ENCODE results near the gene NPAS3.

NPAS3 gene

GRCh38 chr14:33290641-33291040, 352.0 kb downstream of the NPAS3 start:
- ChIA-PET POLR2A (no interaction called here), CTCF (no interaction called here)
- H3K4me1 ChIP-seq (ENCODE audit: control insufficient read depth, insufficient read depth, low read length), result no peaks in the 10 kb centered on the region; the same call in 1 of the 2 replicates
- H3K9me3 ChIP-seq (ENCODE audit: control insufficient read depth, insufficient read depth, low read depth, low read length), result no peaks in the 10 kb centered on the region
- H3K36me3 ChIP-seq (ENCODE audit: control insufficient read depth in 2 of 2, insufficient read depth in 1 of 2, low read length in 2 of 2), result no peaks in the 10 kb centered on the region
- H3K27ac ChIP-seq (ENCODE audit: extremely low read depth, low read depth, low read length), result no peak overlapping the region
- TF ChIP-seq OSR2 (tag by site-specific recombination; IDR thresholded peaks at IDR 0.05) (no peak), ZNF169 (tag by site-specific recombination; IDR thresholded peaks at IDR 0.05) (no peak), ZBTB6 (tag by site-specific recombination; IDR thresholded peaks at IDR 0.05) (no peak)
- no peak overlapping the region for H3K4me3 ChIP-seq (ENCODE audit: low read depth, low read length)

GRCh38 chr14:33291529-33292104, 352.9 kb downstream of the NPAS3 start:
- TF ChIP-seq TRIM28 (IDR thresholded peaks at IDR 0.05; ENCODE audit: borderline replicate concordance, low read length), result no peak
- CTCF ChIA-PET, result no interaction called here

GRCh38 chr14:33294419-33294818, 355.7 kb downstream of the NPAS3 start:
- ChIA-PET POLR2A (no interaction called here), CTCF (interaction anchor here (0.9 kb wide), 1 partner anchor 15 kb away, joined by 3 read pairs; no protein-coding TSS in a partner anchor)
- Histone ChIP-seq H3K36me3 (ENCODE audit: control insufficient read depth in 2 of 2, insufficient read depth in 1 of 2, low read length in 2 of 2) (no peaks in the 10 kb centered on the region), H3K4me3 (ENCODE audit: low read depth, low read length) (no peak overlapping the region), H3K27ac (ENCODE audit: extremely low read depth, low read depth, low read length) (no peak overlapping the region), H3K9me3 (ENCODE audit: control insufficient read depth, insufficient read depth, low read depth, low read length) (no peaks in the 10 kb centered on the region), H3K4me1 (ENCODE audit: control insufficient read depth, insufficient read depth, low read length) (no peaks in the 10 kb centered on the region)
- TF ChIP-seq ZNF132 (tag by site-specific recombination; IDR thresholded peaks at IDR 0.05; ENCODE audit: borderline replicate concordance) (no peak), PRDM6 (tag by site-specific recombination; IDR thresholded peaks at IDR 0.05) (no peak), ZNF114 (tag by site-specific recombination; IDR thresholded peaks at IDR 0.05) (no peak), YY2 (tag by site-specific recombination; IDR thresholded peaks at IDR 0.05) (no peak), ZNF280C (tag by site-specific recombination; IDR thresholded peaks at IDR 0.05) (no peak), SP3 (tag by site-specific recombination; IDR thresholded peaks at IDR 0.05) (no peak), ZNF629 (tag by site-specific recombination; IDR thresholded peaks at IDR 0.05) (no peak), TRIM28 (IDR thresholded peaks at IDR 0.05; ENCODE audit: borderline replicate concordance, low read length) (no peak), OSR2 (tag by site-specific recombination; IDR thresholded peaks at IDR 0.05) (no peak), PRDM2 (tag by site-specific recombination; IDR thresholded peaks at IDR 0.05; ENCODE audit: borderline replicate concordance) (no peak), ZNF398 (tag by site-specific recombination; IDR thresholded peaks at IDR 0.05) (no peak), ZNF530 (tag by site-specific recombination; IDR thresholded peaks at IDR 0.05; ENCODE audit: low read depth) (no peak), ZNF837 (tag by site-specific recombination; IDR thresholded peaks at IDR 0.05) (no peak), ZNF560 (tag by site-specific recombination; IDR thresholded peaks at IDR 0.05; ENCODE audit: borderline replicate concordance) (no peak), ZBTB21 (tag by site-specific recombination; IDR thresholded peaks at IDR 0.05) (no peak), ZBTB8A (tag by site-specific recombination; IDR thresholded peaks at IDR 0.05) (no peak)

More at GRCh38 chr14:33291529-33292104, 352.9 kb downstream of the NPAS3 start:
- H3K9me3 ChIP-seq (ENCODE audit: control insufficient read depth, insufficient read depth, low read depth, low read length), result no peaks in the 10 kb centered on the region
- no peak overlapping the region for H3K27ac ChIP-seq (ENCODE audit: extremely low read depth, low read depth, low read length)
- H3K4me3 ChIP-seq (ENCODE audit: low read depth, low read length), result no peak overlapping the region
- POLR2A ChIA-PET, result no interaction called here
- H3K36me3 ChIP-seq (ENCODE audit: control insufficient read depth in 2 of 2, insufficient read depth in 1 of 2, low read length in 2 of 2), result no peaks in the 10 kb centered on the region
- no peaks in the 10 kb centered on the region; the same call in 1 of the 2 replicates for H3K4me1 ChIP-seq (ENCODE audit: control insufficient read depth, insufficient read depth, low read length)
